ENCODE results near the gene RBM33.

Gene RBM33

GRCh38 chr7:155696747-155697146, 52.3 kb downstream of the RBM33 start:
- no peak for DNase-seq

GRCh38 chr7:155698633-155699032, 54.2 kb downstream of the RBM33 start:
- DNase-seq = no peak

- DNase-seq = no peak
Observed at GRCh38 chr7:155699180-155699579, 54.7 kb downstream of the RBM33 start.

GRCh38 chr7:155700847-155701246, 56.4 kb downstream of the RBM33 start:
- DNase-seq = no peak

- DNase-seq = no peak
Observed at GRCh38 chr7:155701972-155702544, 57.6 kb downstream of the RBM33 start.

GRCh38 chr7:155702616-155703015, 58.2 kb downstream of the RBM33 start:
- no peak for DNase-seq

GRCh38 chr7:155705623-155706360, 61.3 kb downstream of the RBM33 start:
- DNase-seq = no peak

GRCh38 chr7:155706376-155706775, 61.9 kb downstream of the RBM33 start:
- DNase-seq = no peak

- no peak for DNase-seq
Observed at GRCh38 chr7:155709453-155709852, 65.0 kb downstream of the RBM33 start.

GRCh38 chr7:155710031-155710430, 65.6 kb downstream of the RBM33 start:
- DNase-seq = no peak

GRCh38 chr7:155710530-155710929, 66.1 kb downstream of the RBM33 start:
- no peak for DNase-seq

GRCh38 chr7:155711081-155711480, 66.6 kb downstream of the RBM33 start:
- no peak for DNase-seq

GRCh38 chr7:155713384-155713783, 68.9 kb downstream of the RBM33 start:
- no peak for DNase-seq

- DNase-seq = no peak
Observed at GRCh38 chr7:155714702-155715101, 70.2 kb downstream of the RBM33 start.

- no peak for DNase-seq
Observed at GRCh38 chr7:155715111-155715805, 70.8 kb downstream of the RBM33 start.

GRCh38 chr7:155717010-155717744, 72.7 kb downstream of the RBM33 start:
- no peak for DNase-seq

GRCh38 chr7:155721056-155721455, 76.6 kb downstream of the RBM33 start:
- DNase-seq = no peak

- DNase-seq = no peak
Observed at GRCh38 chr7:155722118-155722517, 77.7 kb downstream of the RBM33 start.

GRCh38 chr7:155722936-155723335, 78.5 kb downstream of the RBM33 start:
- no peak for DNase-seq

GRCh38 chr7:155724327-155725005, 80.0 kb downstream of the RBM33 start:
- DNase-seq = no peak

- DNase-seq = no peak
Observed at GRCh38 chr7:155725006-155725355, 80.5 kb downstream of the RBM33 start.

- DNase-seq = no peak
Observed at GRCh38 chr7:155727616-155728015, 83.2 kb downstream of the RBM33 start.

GRCh38 chr7:155728116-155728515, 83.7 kb downstream of the RBM33 start:
- no peak for DNase-seq
